Epithelial cell of proximal tubule (primary cell): Measurements from ENCODE around the gene DGKZ. TPM values are rescaled to one million over a fixed set of nuclear protein-coding genes. Genes with fewer than 3 reads are reported as not detected.
A peak's percentile ranks its signal among the peaks of the same experiment; 100 is the strongest.
"Not testable (repeated sequence)": the region's sequence is repeated elsewhere in the genome, so short reads cannot be mapped to it uniquely, and the experiment has no call there.

ENCODE experiments used
- DNase-seq: peaks from one replicate; pipeline ENCODE4 v3.0.0-alpha.2; 2011; ENCODE audit warnings: low read depth
- H3K4me3 ChIP-seq: 2 replicates; pipeline ENCODE4 v1.5.1; 2011; ENCODE audit warnings: low read depth, mild to moderate bottlenecking, low read length
- CTCF ChIP-seq: conservative IDR thresholded peaks from 2 replicates; pipeline ENCODE4 v1.5.1; 2012; ENCODE audit warnings: low read depth, mild to moderate bottlenecking, low read length
- total RNA-seq: library from RNA; depleted of rRNA; stranded (reverse); fragments of >200 nt; gene quantifications from 2 replicates; pipeline ENCODE4 v1.2.3, GENCODE V29; 2015

The DGKZ gene
- 41.1 and 82.2 TPM in 2 replicates for total RNA-seq

GRCh38 chr11:46346886-46347636 lies at the start of gene DGKZ:
Gene DGKZ, plus strand, starts transcription at chr11:46347463. Its CDS starts 197 bp downstream, at chr11:46347660.
- no peak for DNase-seq
- peak; percentile 53 for TF ChIP-seq CTCF
- peak within 1 kb of the TSS; percentile 91 for H3K4me3 ChIP-seq

GRCh38 chr11:46298699-46299433 lies 48.4 kb upstream of the DGKZ start:
- TF ChIP-seq CTCF = no peak
- no peak for DNase-seq
- H3K4me3 ChIP-seq = no peak overlapping the region

- no peak for DNase-seq
- H3K4me3 ChIP-seq = no peak overlapping the region
- TF ChIP-seq CTCF = no peak
Observed at GRCh38 chr11:46299451-46299961, 47.8 kb upstream of the DGKZ start.

GRCh38 chr11:46300270-46300669 lies 47.0 kb upstream of the DGKZ start:
- no peak for DNase-seq
- TF ChIP-seq CTCF = no peak
- no peak overlapping the region for H3K4me3 ChIP-seq

GRCh38 chr11:46302866-46303265 lies 44.4 kb upstream of the DGKZ start:
- H3K4me3 ChIP-seq = no peak overlapping the region
- DNase-seq = no peak
- TF ChIP-seq CTCF = no peak

GRCh38 chr11:46304036-46304435 lies 43.2 kb upstream of the DGKZ start:
- DNase-seq, H3K4me3 ChIP-seq: not testable (repeated sequence)

- no peak for DNase-seq
- no peak for TF ChIP-seq CTCF
Observed at GRCh38 chr11:46304605-46305179, 42.6 kb upstream of the DGKZ start.

More at GRCh38 chr11:46304605-46305179, 42.6 kb upstream of the DGKZ start:
- H3K4me3 ChIP-seq = no peak overlapping the region
